OCI-LY1 (cell line): ENCODE data around the gene ME1.

ENCODE experiments used
- H2AFZ ChIP-seq: fragments of 200-600 bp; sonication (generic), shearing (Covaris generic); 2 replicates; pipeline ENCODE4 v1.6.0; 2014; ENCODE audit warnings: antibody characterized with exemption, mild to moderate bottlenecking, low read length
- H3F3A ChIP-seq: fragments of 200-600 bp; sonication (generic), shearing (Covaris generic); 2 replicates; pipeline ENCODE4 v1.6.0; 2014; ENCODE audit warnings: mild to moderate bottlenecking, antibody characterized with exemption, low read length, moderate library complexity; ENCODE audit not compliant: insufficient read depth
- H3K27ac ChIP-seq: fragments of 200-600 bp; sonication (generic); 2 replicates; pipeline ENCODE4 v1.5.1; 2014; ENCODE audit warnings: low read length, mixed run types, mild to moderate bottlenecking, low read depth; ENCODE audit not compliant: poor library complexity, severe bottlenecking
- H3K27me3 ChIP-seq: fragments of 200-600 bp; sonication (generic); 2 replicates; pipeline ENCODE4 v1.6.0; 2014; ENCODE audit warnings: antibody characterized with exemption, mild to moderate bottlenecking, low read length, moderate library complexity; ENCODE audit not compliant: insufficient read depth
- H3K36me3 ChIP-seq: fragments of 200-600 bp; sonication (generic); 2 replicates; pipeline ENCODE4 v1.6.1; 2014; ENCODE audit warnings: mild to moderate bottlenecking, antibody characterized with exemption, low read length, moderate library complexity, mixed read lengths; ENCODE audit not compliant: insufficient read depth
- H3K4me1 ChIP-seq: fragments of 200-600 bp; sonication (generic); 2 replicates; pipeline ENCODE4 v1.5.1; 2014; ENCODE audit warnings: mild to moderate bottlenecking, low read length, moderate library complexity; ENCODE audit not compliant: insufficient read depth, severe bottlenecking
- H3K4me2 ChIP-seq: fragments of 200-600 bp; sonication (generic), shearing (Covaris generic); 2 replicates; pipeline ENCODE4 v1.6.1; 2014; ENCODE audit warnings: low read length
- H3K4me3 ChIP-seq: fragments of 200-600 bp; sonication (generic); 2 replicates; pipeline ENCODE4 v1.5.1; 2014; ENCODE audit warnings: low read length, low read depth, mild to moderate bottlenecking, mixed read lengths; ENCODE audit not compliant: poor library complexity, severe bottlenecking
- H3K79me2 ChIP-seq: fragments of 200-600 bp; shearing (Covaris generic); 2 replicates; pipeline ENCODE4 v1.6.1; 2016; ENCODE audit warnings: mixed run types, low read length, mixed read lengths; ENCODE audit not compliant: insufficient read depth
- H3K9ac ChIP-seq: fragments of 200-600 bp; sonication (generic), shearing (Covaris generic); 2 replicates; pipeline ENCODE4 v1.6.1; 2014; ENCODE audit warnings: mild to moderate bottlenecking, low read length, mixed read lengths
- H3K9me2 ChIP-seq: fragments of 200-600 bp; sonication (generic), shearing (Covaris generic); 2 replicates; pipeline ENCODE4 v1.6.1; 2014; ENCODE audit warnings: low read depth, mild to moderate bottlenecking, low read length, mixed read lengths
- H3K9me3 ChIP-seq: fragments of 200-600 bp; shearing (Covaris generic); 2 replicates; pipeline ENCODE4 v1.6.1; 2014; ENCODE audit warnings: low read length, mixed read lengths
- H4K20me1 ChIP-seq: fragments of 200-600 bp; sonication (generic), shearing (Covaris generic); 2 replicates; pipeline ENCODE4 v1.6.0; 2016; ENCODE audit warnings: mild to moderate bottlenecking, low read length; ENCODE audit not compliant: insufficient read depth
- EZH2 ChIP-seq: fragments of 200-600 bp; sonication (generic), shearing (Covaris generic); IDR thresholded peaks from 2 replicates; pipeline ENCODE4 v1.8.0; 2017; ENCODE audit warnings: borderline replicate concordance, mixed run types, mild to moderate bottlenecking, antibody characterized with exemption, low read length, moderate library complexity, mixed read lengths
- TF ChIP-seq, protein P1 (sequence below): fragments of 200-600 bp; sonication (generic), shearing (Covaris generic); IDR thresholded peaks from 2 replicates; pipeline ENCODE4 v1.5.1; 2017; ENCODE audit warnings: mild to moderate bottlenecking, antibody characterized with exemption, low read length, moderate library complexity, mixed read lengths

The ME1 gene

GRCh38 chr6:83378621-83379388 is 52.0 kb downstream of the ME1 start:
- Histone ChIP-seq H3K79me2 (no peaks in the 10 kb centered on the region), H3K36me3 (no peaks in the 10 kb centered on the region), H3K9me3 (no peaks in the 10 kb centered on the region), H3K9ac (no peak overlapping the region), H4K20me1 (no peaks in the 10 kb centered on the region), H3F3A (no peaks in the 10 kb centered on the region), H3K4me1 (no peaks in the 10 kb centered on the region), H3K27ac (no peak overlapping the region), H3K27me3 (no peaks in the 10 kb centered on the region), H3K9me2 (no peaks in the 10 kb centered on the region), H3K4me3 (no peak overlapping the region), H3K4me2 (no peak overlapping the region), H2AFZ (no peak overlapping the region)
- TF ChIP-seq, protein P1, sequence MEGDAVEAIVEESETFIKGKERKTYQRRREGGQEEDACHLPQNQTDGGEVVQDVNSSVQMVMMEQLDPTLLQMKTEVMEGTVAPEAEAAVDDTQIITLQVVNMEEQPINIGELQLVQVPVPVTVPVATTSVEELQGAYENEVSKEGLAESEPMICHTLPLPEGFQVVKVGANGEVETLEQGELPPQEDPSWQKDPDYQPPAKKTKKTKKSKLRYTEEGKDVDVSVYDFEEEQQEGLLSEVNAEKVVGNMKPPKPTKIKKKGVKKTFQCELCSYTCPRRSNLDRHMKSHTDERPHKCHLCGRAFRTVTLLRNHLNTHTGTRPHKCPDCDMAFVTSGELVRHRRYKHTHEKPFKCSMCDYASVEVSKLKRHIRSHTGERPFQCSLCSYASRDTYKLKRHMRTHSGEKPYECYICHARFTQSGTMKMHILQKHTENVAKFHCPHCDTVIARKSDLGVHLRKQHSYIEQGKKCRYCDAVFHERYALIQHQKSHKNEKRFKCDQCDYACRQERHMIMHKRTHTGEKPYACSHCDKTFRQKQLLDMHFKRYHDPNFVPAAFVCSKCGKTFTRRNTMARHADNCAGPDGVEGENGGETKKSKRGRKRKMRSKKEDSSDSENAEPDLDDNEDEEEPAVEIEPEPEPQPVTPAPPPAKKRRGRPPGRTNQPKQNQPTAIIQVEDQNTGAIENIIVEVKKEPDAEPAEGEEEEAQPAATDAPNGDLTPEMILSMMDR = no peak
- no peak for TF ChIP-seq EZH2

DNA sequence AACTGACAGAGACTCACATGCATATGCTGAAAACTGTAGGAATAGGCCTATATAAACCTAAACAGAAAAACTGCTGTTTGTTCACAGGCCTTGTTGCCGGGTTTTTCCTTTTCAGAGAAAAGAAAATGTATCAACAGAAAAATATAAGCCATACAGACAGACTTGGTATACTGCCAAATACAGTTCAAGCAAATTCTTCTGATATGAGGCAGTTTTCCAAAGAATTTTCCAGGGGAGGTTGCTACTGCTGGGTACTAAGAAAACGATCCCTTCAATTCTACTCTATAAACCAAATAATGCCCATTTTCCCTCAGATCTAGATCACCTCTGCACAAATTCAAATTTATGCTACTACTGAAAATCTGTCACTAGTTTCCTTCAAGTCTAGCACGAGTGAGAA is 59.4 kb downstream of the ME1 start:
- H3K4me1 ChIP-seq = no peaks in the 10 kb centered on the region
- no peak overlapping the region for H3K27ac ChIP-seq
- no peaks in the 10 kb centered on the region for H3K79me2 ChIP-seq
- H3K9me3 ChIP-seq = no peaks in the 10 kb centered on the region
- H3K9me2 ChIP-seq = no peaks in the 10 kb centered on the region
- no peaks in the 10 kb centered on the region for H3K27me3 ChIP-seq
- H2AFZ ChIP-seq = no peak overlapping the region
- TF ChIP-seq, protein P1 = no peak
- H3F3A ChIP-seq = no peaks in the 10 kb centered on the region
- H3K4me3 ChIP-seq = no peak overlapping the region
- no peaks in the 10 kb centered on the region for H3K36me3 ChIP-seq
- H3K4me2 ChIP-seq = no peak overlapping the region
- H4K20me1 ChIP-seq = no peaks in the 10 kb centered on the region
- H3K9ac ChIP-seq = no peak overlapping the region

DNA sequence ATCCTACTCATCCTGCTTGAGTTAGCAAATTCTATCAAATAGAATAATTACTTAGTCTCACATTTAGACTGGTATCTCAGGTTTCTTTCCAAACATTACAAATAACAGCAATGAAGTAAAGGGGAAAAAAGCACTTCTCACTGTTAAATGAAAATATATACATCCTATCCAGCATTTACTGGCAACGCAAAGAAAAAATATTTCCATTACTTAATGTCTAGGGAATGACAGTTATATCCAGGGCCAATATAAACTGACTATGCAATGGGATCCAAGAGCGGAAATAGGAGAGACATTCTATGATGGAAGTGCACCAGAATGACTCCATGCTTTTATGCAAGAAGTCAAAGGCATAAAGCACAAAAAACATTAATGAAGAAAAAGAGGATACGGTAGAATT is 60.3 kb downstream of the ME1 start:
- Histone ChIP-seq H3K9me2 (no peaks in the 10 kb centered on the region), H3K36me3 (no peaks in the 10 kb centered on the region), H3F3A (no peaks in the 10 kb centered on the region), H3K4me1 (no peaks in the 10 kb centered on the region), H3K9ac (no peak overlapping the region), H3K79me2 (no peaks in the 10 kb centered on the region), H3K9me3 (no peaks in the 10 kb centered on the region), H4K20me1 (no peaks in the 10 kb centered on the region), H3K27me3 (no peaks in the 10 kb centered on the region), H2AFZ (no peak overlapping the region), H3K4me3 (no peak overlapping the region), H3K27ac (no peak overlapping the region), H3K4me2 (no peak overlapping the region)
- no peak for TF ChIP-seq EZH2
- TF ChIP-seq, protein P1 = no peak
